Retinal pigment epithelial cell (primary cell): ENCODE results near the gene MOV10L1.

Experiments used
- DNase-seq: peaks from one replicate; pipeline ENCODE4 v3.0.0-alpha.2; 2010; ENCODE audit warnings: low read depth
- H3K4me3 ChIP-seq: 2 replicates; pipeline ENCODE4 v1.5.1; 2011; ENCODE audit warnings: mild to moderate bottlenecking, low read length, control low read depth, moderate library complexity
- CTCF ChIP-seq: conservative IDR thresholded peaks from 2 replicates; pipeline ENCODE4 v1.5.1; 2011; ENCODE audit warnings: low read depth, low read length, control low read depth, inconsistent platforms

Gene MOV10L1

GRCh38 chr22:50148991-50149721 is 59.4 kb downstream of the MOV10L1 start:
- no peak for DNase-seq
- TF ChIP-seq CTCF: peak; percentile 92
- no peak overlapping the region for H3K4me3 ChIP-seq

- H3K4me3 ChIP-seq: no peak overlapping the region
- DNase-seq: no peak
- no peak for TF ChIP-seq CTCF
These were observed 60.6 kb downstream of the MOV10L1 start for GRCh38 chr22:50150161-50151129.

- TF ChIP-seq CTCF: no peak
- no peak overlapping the region for H3K4me3 ChIP-seq
- DNase-seq: no peak
These were observed 62.0 kb downstream of the MOV10L1 start for GRCh38 chr22:50151571-50152537.

GRCh38 chr22:50153056-50153755 is 63.4 kb downstream of the MOV10L1 start:
- DNase-seq: no peak
- TF ChIP-seq CTCF: no peak
- H3K4me3 ChIP-seq: no peak overlapping the region

- no peak for DNase-seq
- no peak overlapping the region for H3K4me3 ChIP-seq
- TF ChIP-seq CTCF: no peak
These were observed 63.9 kb downstream of the MOV10L1 start for GRCh38 chr22:50153756-50154140.

- TF ChIP-seq CTCF: no peak
- no peak for DNase-seq
- no peak overlapping the region for H3K4me3 ChIP-seq
These were observed 68.0 kb downstream of the MOV10L1 start for GRCh38 chr22:50157709-50158375.
